ENCODE results near the gene GSTK1. TPM values are rescaled to one million over a fixed set of nuclear protein-coding genes. Genes with fewer than 3 reads are reported as not detected.
A peak's percentile ranks its signal among the peaks of the same experiment; 100 is the strongest.
"Not testable (repeated sequence)": the region's sequence is repeated elsewhere in the genome, so short reads cannot be mapped to it uniquely, and the experiment has no call there.

Gene GSTK1
- total RNA-seq, 4 donors from 2014 or later: 202 to 580 (median 484) TPM

DNA sequence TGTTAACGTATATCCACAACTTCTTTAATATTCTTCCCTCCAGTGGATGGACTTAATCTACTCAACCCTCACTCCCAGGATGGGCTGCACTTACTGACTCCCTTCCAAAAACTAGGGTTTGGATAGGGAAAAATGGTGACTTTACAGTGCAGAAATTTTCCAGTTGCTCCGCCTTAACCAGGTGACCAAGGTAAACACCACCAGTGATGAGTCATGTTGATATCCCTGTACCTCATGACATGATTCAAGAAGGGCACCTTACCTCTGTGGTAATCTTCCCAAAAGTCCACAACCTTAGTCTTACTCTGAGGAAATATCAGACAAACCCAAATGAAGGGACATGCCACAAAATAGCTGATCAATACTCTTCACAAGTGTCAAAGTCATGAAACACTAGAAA is 3.5 kb upstream of the GSTK1 start:
- no peaks in the 10 kb centered on the region for H3K36me3 ChIP-seq
- H3K27me3 ChIP-seq: no peaks in the 10 kb centered on the region
- TF ChIP-seq, protein P1, sequence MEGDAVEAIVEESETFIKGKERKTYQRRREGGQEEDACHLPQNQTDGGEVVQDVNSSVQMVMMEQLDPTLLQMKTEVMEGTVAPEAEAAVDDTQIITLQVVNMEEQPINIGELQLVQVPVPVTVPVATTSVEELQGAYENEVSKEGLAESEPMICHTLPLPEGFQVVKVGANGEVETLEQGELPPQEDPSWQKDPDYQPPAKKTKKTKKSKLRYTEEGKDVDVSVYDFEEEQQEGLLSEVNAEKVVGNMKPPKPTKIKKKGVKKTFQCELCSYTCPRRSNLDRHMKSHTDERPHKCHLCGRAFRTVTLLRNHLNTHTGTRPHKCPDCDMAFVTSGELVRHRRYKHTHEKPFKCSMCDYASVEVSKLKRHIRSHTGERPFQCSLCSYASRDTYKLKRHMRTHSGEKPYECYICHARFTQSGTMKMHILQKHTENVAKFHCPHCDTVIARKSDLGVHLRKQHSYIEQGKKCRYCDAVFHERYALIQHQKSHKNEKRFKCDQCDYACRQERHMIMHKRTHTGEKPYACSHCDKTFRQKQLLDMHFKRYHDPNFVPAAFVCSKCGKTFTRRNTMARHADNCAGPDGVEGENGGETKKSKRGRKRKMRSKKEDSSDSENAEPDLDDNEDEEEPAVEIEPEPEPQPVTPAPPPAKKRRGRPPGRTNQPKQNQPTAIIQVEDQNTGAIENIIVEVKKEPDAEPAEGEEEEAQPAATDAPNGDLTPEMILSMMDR (IDR thresholded peaks at IDR 0.05): no peak
- peaks cover 0 to 27% (median 6%) of the 10 kb centered on the region in 4 donors for H3K4me1 ChIP-seq
- no peak for DNase-seq
- H3K27ac ChIP-seq: no peak overlapping the region
- no peak overlapping the region for H3K4me3 ChIP-seq
- H3K9me3 ChIP-seq: no peaks in the 10 kb centered on the region

DNA sequence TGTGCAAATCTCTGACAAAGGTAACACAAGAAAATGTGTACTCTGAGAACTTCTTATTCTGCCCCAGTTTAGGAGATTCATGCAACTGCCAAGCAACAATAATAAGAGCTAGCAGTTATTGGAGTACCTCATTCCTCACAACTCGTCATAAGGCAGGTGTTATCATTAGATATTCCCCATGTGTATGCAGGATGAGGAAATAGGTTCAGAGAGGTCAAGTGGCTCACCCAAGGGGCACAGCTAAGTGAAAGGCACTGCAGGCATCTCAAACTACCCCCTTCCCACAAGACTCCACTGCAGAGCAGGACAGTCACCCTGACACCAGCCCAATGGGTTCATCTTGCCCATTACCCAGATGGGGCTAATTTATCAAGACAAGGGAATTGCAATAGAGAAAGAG is 1.3 kb upstream of the GSTK1 start:
- H3K27me3 ChIP-seq: no peaks in the 10 kb centered on the region
- no peak overlapping the region for H3K27ac ChIP-seq
- no peaks in the 10 kb centered on the region for H3K9me3 ChIP-seq
- TF ChIP-seq, protein P1 (IDR thresholded peaks at IDR 0.05): no peak
- TF ChIP-seq POLR2A (IDR thresholded peaks at IDR 0.05): no peak
- H3K4me3 ChIP-seq: no peak overlapping the region
- H3K36me3 ChIP-seq: peaks cover 0 to 3% (median 0%) of the 10 kb centered on the region in 3 donors
- DNase-seq: no peak
- H3K4me1 ChIP-seq: peaks cover 0 to 47% (median 6%) of the 10 kb centered on the region in 4 donors

DNA sequence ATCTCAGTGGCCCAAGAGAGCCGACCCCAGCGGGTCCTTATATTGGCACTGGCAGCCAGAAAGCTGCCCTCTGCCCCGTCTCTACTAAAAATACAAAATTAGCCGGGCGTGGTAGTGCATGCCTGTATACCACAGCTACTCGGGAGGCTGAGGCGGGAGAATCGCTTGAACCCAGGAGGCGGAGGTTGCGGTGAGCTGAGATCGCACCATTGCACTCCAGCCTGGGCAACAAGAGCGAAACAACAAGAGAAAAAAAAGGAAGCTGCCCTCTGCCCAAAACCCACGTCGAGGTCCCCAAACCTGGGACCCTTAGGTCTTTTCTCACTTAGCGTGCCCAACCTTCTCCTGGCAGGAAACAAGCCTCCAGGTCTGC is 941 bp downstream of the GSTK1 start:
- H3K4me1 ChIP-seq: peaks cover 0 to 61% (median 6%) of the 10 kb centered on the region in 4 donors
- peak overlapping the region; percentile 61 to 87 (median 74) for H3K4me3 ChIP-seq
- H3K36me3 ChIP-seq: peaks cover 0 to 26% (median 0%) of the 10 kb centered on the region in 3 donors
- peak overlapping the region; percentile 83 to 89 (median 86) for H3K27ac ChIP-seq
- not testable (repeated sequence) for DNase-seq, H3K27me3 ChIP-seq, H3K9me3 ChIP-seq

DNA sequence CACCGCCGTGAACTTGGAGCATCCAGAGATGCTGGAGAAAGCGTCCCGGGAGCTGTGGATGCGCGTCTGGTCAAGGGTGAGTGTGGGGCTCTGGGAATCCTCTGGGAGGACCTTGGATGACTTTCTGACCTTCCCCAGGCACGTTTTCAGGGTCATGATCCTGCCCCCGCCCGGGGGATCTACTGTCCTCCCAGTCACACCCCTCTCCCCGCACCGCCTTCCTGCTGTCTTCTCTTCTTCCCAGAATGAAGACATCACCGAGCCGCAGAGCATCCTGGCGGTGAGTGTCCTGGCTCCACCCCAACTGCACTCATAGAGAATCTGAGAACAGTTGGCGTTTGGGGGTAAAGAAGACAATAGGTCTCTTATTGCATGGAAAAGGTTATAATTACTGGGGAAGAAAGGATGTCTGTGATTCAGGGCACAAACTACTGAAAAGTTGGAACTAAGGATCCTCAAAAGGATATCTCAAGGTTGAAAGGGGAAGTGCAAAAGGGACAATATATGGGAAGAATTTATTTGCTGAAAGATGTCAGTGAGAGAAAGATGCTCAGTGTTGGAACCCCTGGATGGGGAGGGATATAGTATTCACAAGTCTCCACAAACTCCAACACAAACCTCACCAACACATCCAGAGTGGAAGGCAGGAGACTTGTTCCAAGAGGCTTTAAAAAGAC is 1.9 kb downstream of the GSTK1 start:
- H3K4me3 ChIP-seq: peak overlapping the region in 3 of 4 donors; percentile 61 to 87 (median 80)
- H3K4me1 ChIP-seq: peaks cover 0 to 55% (median 6%) of the 10 kb centered on the region in 4 donors
- no peak for DNase-seq
- peak overlapping the region in 3 of 4 donors; percentile 83 to 89 (median 85) for H3K27ac ChIP-seq
- no peaks in the 10 kb centered on the region for H3K27me3 ChIP-seq
- no peaks in the 10 kb centered on the region for H3K9me3 ChIP-seq
- peaks cover 0 to 33% (median 0%) of the 10 kb centered on the region in 3 donors for H3K36me3 ChIP-seq
- TF ChIP-seq POLR2A (IDR thresholded peaks at IDR 0.05): no peak
- TF ChIP-seq, protein P1 (IDR thresholded peaks at IDR 0.05): no peak

DNA sequence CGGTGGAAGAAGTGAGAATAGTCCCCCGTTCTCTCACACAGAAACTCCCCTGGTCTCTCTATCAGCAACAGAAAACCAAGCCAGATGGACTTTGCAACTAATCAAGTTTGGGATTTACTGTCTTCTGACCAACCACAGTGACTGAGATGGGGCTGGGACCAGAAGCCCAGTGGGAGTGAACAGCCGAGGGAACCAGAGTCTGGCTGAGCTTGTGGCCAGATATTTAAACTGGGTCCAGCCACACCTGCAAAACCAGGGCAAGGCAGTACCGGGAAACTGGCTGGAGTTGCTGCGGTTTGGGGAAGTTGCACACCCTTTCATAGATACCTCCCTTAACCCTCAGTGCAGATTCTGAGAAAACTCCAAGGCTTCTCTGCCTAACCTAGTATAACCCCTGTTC is 6.0 kb downstream of the GSTK1 start:
- Histone ChIP-seq H3K27me3 (no peaks in the 10 kb centered on the region), H3K9me3 (no peaks in the 10 kb centered on the region), H3K4me3 (no peak overlapping the region), H3K27ac (peak overlapping the region in 2 of 4 donors; percentile 51 to 76), H3K36me3 (peaks cover 0 to 33% (median 0%) of the 10 kb centered on the region in 3 donors), H3K4me1 (peaks cover 0 to 47% (median 2%) of the 10 kb centered on the region in 4 donors)
- peak in 1 of 2 donors; percentile 9 for TF ChIP-seq POLR2A (IDR thresholded peaks at IDR 0.05)
- TF ChIP-seq, protein P1 (IDR thresholded peaks at IDR 0.05): no peak
- peak in 1 of 3 donors; percentile 67 for DNase-seq

DNA sequence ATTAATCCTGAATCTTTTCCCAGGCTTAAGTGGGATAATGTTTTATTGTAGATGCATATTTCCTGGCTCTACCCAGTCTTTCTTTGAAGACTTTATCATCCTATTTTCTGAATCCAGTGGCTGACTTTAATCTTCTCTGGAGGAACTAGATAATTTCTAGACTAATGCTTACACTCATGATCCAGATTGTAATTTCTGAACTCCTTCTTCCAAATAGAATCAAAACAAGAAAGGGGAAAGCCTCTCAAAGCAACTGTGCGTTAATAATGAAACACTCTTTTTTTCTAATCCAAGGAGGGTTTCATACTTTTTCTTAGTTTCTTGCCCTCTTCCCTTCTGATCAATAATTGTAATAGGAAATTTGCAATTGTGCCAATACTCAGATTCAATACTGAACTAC is 8.0 kb downstream of the GSTK1 start:
- H3K4me1 ChIP-seq: peaks cover 0 to 27% (median 0%) of the 10 kb centered on the region in 4 donors
- no peak for TF ChIP-seq POLR2A (IDR thresholded peaks at IDR 0.05)
- TF ChIP-seq, protein P1 (IDR thresholded peaks at IDR 0.05): no peak
- DNase-seq: no peak
- H3K27ac ChIP-seq: no peak overlapping the region
- H3K36me3 ChIP-seq: peaks cover 0 to 33% (median 0%) of the 10 kb centered on the region in 3 donors
- H3K9me3 ChIP-seq: no peaks in the 10 kb centered on the region
- no peaks in the 10 kb centered on the region for H3K27me3 ChIP-seq
- H3K4me3 ChIP-seq: no peak overlapping the region
